Activated naive CD4-positive, alpha-beta T cell treated with anti-CD3 and anti-CD28 coated beads for 36 hours (primary cell): ENCODE data around the gene GPR55. TPM values are rescaled to one million over a fixed set of nuclear protein-coding genes. Genes with fewer than 3 reads are reported as not detected.
"Not testable (repeated sequence)": the region's sequence is repeated elsewhere in the genome, so short reads cannot be mapped to it uniquely, and the experiment has no call there.

Experiments used
- CTCF ChIA-PET: fragments of 350-600 bp; sonication (Branson Sonifier 250); formaldehyde crosslinking; loops from one replicate; lab custom pipeline; 2021; ENCODE audit warnings: antibody characterized with exemption; lab: Charles Lee
- DNase-seq: peaks from one replicate; pipeline ENCODE4 v3.0.0-alpha.2; 2020
- H3K27ac Mint-ChIP-seq: one replicate; pipeline ENCODE4 v1.8.0; 2021; ENCODE audit warnings: mild to moderate bottlenecking, mixed read lengths
- H3K27me3 Mint-ChIP-seq: one replicate; pipeline ENCODE4 v1.8.0; 2021; ENCODE audit warnings: low read depth, mixed read lengths
- H3K36me3 Mint-ChIP-seq: one replicate; pipeline ENCODE4 v1.8.0; 2021; ENCODE audit warnings: low read depth, mixed read lengths
- H3K4me1 Mint-ChIP-seq: one replicate; pipeline ENCODE4 v1.8.0; 2021; ENCODE audit warnings: low read depth, mixed read lengths
- H3K4me3 Mint-ChIP-seq: one replicate; pipeline ENCODE4 v1.8.0; 2021; ENCODE audit warnings: mild to moderate bottlenecking, moderate library complexity, mixed read lengths
- H3K9me3 Mint-ChIP-seq: one replicate; pipeline ENCODE4 v1.8.0; 2021; ENCODE audit warnings: mixed read lengths
- intact Hi-C: fragments of 100-400 bp; cut with micrococcal nuclease; formaldehyde crosslinking; loops from one replicate; pipeline ENCODE4 v1.15.1; 2023
- total RNA-seq, 2 experiments: library from RNA; stranded (reverse); gene quantifications; one replicate each; pipeline ENCODE4 v1.2.3, GENCODE V29; 2021

The GPR55 gene
- total RNA-seq, 2 experiments from 2014 or later: 0.35 to 0.43 TPM

DNA sequence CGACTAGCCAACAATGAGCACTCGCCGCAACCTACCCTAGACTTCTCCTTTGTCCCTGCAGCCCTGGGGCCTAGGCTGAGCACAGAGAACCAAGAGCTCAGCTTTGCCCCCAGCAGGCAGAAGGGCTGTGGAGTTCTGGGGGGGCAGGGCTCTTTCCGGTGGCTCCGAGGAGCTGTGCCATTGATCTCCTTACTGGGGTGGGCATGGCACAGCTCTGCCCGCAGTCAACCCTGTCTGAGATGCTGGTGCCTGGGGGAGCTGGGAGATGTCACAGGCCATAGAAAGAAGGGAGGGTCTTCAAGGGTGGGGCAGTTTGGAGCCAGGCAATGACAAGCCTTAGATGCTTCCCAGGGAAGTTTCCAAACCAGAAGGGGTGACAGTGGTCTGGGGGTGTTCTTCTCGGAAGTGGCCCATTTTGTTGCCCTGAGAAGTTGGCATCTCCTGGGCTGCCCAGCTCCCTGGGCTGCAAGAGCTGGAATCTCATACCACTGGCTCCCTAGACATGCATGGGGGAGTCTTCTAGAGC is 14.1 kb upstream of the GPR55 start:
- intact Hi-C loops: no loop called here
- no peak for DNase-seq
- H3K36me3 Mint-ChIP-seq: no peaks in the 10 kb centered on the region
- CTCF ChIA-PET: interaction anchor here (1.2 kb wide), 1 partner anchor 48 kb away, joined by 4 read pairs; no protein-coding TSS in a partner anchor
- H3K27me3 Mint-ChIP-seq: peaks cover 6% of the 10 kb centered on the region
- H3K27ac Mint-ChIP-seq: no peak overlapping the region
- no peak overlapping the region for H3K4me3 Mint-ChIP-seq
- H3K9me3 Mint-ChIP-seq: peaks cover 20% of the 10 kb centered on the region
- peaks cover 7% of the 10 kb centered on the region for H3K4me1 Mint-ChIP-seq

DNA sequence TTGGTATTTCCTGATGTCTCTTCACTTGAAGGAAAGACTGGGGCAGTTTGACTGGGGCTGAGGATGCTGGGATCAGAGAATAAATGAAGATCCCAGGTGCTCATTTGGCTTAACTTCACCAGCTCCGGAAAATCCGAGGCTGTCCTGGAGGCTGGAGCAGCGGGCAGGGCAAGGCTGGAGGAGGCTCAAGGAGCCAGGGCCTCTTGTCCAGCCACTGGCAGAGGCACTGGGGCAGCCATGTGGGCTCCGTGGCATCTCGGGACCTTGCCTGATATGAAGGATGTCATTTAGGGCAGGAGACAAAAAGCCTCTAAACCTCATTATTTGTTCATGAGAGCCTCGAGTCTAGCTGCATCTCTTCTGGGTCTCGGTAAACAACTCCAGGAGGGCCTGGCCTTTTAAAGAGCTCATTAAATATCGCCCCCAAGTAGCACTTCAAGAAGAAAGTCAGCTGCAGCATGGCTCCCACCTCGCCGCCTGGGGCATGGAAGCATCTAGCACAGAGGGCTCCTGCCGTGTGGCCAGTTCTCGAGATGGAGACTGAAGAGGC is 13.5 kb upstream of the GPR55 start:
- CTCF ChIA-PET: interaction anchor here (1.2 kb wide), 1 partner anchor 49 kb away, joined by 4 read pairs; no protein-coding TSS in a partner anchor
- Mint-ChIP-seq H3K4me1 (peaks cover 4% of the 10 kb centered on the region), H3K27me3 (peaks cover 5% of the 10 kb centered on the region), H3K27ac (no peak overlapping the region), H3K36me3 (no peaks in the 10 kb centered on the region), H3K9me3 (peaks cover 20% of the 10 kb centered on the region), H3K4me3 (no peak overlapping the region)
- no peak for DNase-seq
- intact Hi-C loops: no loop called here

DNA sequence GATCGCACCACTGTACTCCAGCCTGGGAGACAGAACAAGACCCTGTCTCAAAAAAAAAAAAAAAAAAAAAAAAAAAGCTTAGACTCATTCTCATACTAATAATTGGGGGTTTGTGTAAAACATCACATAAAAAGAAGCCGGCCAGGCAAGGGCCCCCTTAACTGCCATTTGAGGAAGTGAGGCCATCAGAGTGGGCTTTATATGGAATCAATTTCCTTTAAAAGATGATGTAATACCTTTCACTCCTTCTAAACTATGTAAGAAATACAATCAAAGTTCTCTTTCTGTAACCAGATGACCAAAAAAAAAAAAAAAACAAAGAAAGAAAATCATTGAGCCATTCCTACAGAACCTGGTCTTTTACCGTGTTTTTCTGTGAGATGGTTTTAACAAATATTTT is 13.1 kb upstream of the GPR55 start:
- H3K27me3 Mint-ChIP-seq: peaks cover 4% of the 10 kb centered on the region
- no peaks in the 10 kb centered on the region for H3K4me1 Mint-ChIP-seq
- H3K36me3 Mint-ChIP-seq: no peaks in the 10 kb centered on the region
- H3K27ac Mint-ChIP-seq: no peak overlapping the region
- CTCF ChIA-PET: interaction anchor here (1.2 kb wide), 1 partner anchor 49 kb away, joined by 4 read pairs; no protein-coding TSS in a partner anchor
- no peak for DNase-seq
- H3K4me3 Mint-ChIP-seq: no peak overlapping the region
- intact Hi-C loops: no loop called here
- peaks cover 20% of the 10 kb centered on the region for H3K9me3 Mint-ChIP-seq

DNA sequence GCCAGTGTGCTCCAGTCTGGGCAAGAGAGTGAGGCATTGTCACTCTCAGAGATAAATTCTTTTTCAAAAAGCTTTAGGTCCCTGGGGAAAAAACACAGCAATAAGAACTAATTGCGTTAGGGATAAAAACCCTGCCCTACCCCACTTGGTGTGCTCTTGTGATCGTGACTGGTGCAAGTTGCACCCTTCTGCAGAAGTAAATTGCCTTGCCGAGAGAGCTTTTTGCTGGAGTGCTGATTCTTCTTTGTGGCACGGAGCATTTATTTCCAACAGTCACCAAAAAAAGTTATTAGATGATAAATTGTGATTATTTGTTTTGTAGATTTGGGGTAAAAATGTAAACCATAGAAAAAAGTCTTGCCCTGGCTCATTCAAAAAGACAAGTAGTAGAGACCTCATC is 12.3 kb upstream of the GPR55 start:
- CTCF ChIA-PET: no interaction called here
- H3K4me1 Mint-ChIP-seq: peaks cover 2% of the 10 kb centered on the region
- H3K27me3 Mint-ChIP-seq: peaks cover 8% of the 10 kb centered on the region
- intact Hi-C loops: no loop called here
- peaks cover 20% of the 10 kb centered on the region for H3K9me3 Mint-ChIP-seq
- H3K36me3 Mint-ChIP-seq: no peaks in the 10 kb centered on the region
- no peak overlapping the region for H3K27ac Mint-ChIP-seq
- H3K4me3 Mint-ChIP-seq: no peak overlapping the region
- no peak for DNase-seq

DNA sequence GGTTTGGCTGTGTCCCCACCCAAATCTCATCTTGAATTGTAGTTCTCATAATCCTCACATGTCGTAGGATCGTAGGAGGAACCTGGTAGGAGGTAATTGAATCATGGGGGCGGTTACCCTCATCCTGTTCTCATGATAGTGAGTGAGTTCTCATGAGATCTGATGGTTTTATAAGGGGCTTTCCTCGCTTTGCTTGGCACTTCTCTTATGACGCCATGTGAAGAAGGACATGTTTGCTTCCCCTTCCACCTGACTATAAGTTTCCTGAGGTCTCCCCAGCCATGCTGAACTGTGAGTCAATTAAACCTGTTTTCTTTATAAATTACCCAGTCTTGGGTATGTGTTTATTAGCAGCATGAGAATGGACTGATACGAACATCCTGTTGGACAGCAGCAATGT is 11.2 kb upstream of the GPR55 start:
- H3K4me1 Mint-ChIP-seq, DNase-seq, H3K27ac Mint-ChIP-seq, H3K36me3 Mint-ChIP-seq, H3K4me3 Mint-ChIP-seq, H3K27me3 Mint-ChIP-seq, intact Hi-C loops, CTCF ChIA-PET: not testable (repeated sequence)
- H3K9me3 Mint-ChIP-seq: peaks cover 20% of the 10 kb centered on the region

DNA sequence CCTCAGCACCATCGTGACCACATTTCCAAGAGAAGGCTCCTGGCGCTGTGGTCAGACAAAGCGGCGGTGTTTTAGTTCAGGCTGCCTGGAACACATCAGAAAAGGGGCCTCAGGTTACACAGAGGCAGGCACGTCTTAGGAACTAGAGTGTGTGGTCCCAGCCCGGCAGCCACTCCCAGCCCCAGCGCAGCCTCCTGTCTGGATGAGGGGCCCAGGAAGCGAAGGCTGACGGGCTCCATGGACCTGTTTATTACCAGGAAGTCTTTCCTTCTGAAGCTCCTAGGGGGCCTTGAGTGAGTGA is 10.0 kb upstream of the GPR55 start:
- DNase-seq: no peak
- H3K4me1 Mint-ChIP-seq: peaks cover 2% of the 10 kb centered on the region
- peaks cover 8% of the 10 kb centered on the region for H3K27me3 Mint-ChIP-seq
- H3K27ac Mint-ChIP-seq: no peak overlapping the region
- no peak overlapping the region for H3K4me3 Mint-ChIP-seq
- intact Hi-C loops: no loop called here
- H3K36me3 Mint-ChIP-seq: no peaks in the 10 kb centered on the region
- CTCF ChIA-PET: no interaction called here
- H3K9me3 Mint-ChIP-seq: peaks cover 20% of the 10 kb centered on the region

DNA sequence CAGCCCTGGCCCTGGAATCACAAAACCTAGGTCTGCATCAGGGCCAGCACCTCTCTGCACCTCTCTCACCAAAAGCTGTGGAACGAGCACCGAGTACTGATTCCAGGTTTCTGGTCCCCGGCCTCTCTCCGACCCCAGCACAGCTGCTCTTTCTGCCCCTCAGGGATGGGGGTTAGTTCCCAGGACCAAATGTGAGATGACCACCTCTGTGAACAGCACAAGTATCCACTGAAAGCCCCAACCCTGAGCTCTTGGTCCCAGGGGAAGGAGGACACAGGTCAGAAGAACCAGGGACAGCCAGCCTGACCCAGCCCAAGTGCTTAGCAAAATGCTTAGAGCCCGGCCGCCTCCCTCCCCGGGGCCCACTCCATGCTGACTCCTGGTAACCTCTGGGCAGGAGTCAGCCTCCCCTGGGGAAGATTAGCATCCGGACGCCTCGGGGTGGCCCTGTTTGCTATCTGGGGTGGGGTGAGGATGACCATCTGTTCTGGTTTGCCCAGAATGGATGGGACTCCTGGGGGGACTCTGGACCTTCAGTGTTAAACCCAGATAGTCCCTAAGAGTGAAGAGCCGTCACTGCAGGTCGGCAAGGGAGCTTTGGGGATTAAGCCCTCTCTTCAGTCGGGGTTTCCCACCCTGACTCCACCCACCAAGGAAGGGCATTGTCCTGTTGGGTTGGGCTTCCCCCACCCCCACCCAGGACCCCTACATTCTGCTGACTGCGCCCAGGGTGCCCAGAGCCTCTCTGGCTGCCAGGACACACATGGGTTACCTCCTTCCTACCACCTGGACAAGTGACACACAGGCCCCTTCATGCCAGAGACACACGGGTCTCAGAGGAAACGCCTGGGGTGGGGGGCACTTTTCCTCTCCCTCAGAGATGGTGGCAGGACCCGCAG is 9.4 kb upstream of the GPR55 start:
- CTCF ChIA-PET: interaction anchor here (0.6 to 0.7 kb wide), 2 partner anchors 67 to 109 kb away, joined by 3 read pairs; no protein-coding TSS in a partner anchor
- H3K27ac Mint-ChIP-seq: no peak overlapping the region
- no peak overlapping the region for H3K4me3 Mint-ChIP-seq
- H3K9me3 Mint-ChIP-seq: peaks cover 20% of the 10 kb centered on the region
- intact Hi-C loops: no loop called here
- peaks cover 2% of the 10 kb centered on the region for H3K4me1 Mint-ChIP-seq
- peaks cover 8% of the 10 kb centered on the region for H3K27me3 Mint-ChIP-seq
- DNase-seq: no peak
- H3K36me3 Mint-ChIP-seq: no peaks in the 10 kb centered on the region

DNA sequence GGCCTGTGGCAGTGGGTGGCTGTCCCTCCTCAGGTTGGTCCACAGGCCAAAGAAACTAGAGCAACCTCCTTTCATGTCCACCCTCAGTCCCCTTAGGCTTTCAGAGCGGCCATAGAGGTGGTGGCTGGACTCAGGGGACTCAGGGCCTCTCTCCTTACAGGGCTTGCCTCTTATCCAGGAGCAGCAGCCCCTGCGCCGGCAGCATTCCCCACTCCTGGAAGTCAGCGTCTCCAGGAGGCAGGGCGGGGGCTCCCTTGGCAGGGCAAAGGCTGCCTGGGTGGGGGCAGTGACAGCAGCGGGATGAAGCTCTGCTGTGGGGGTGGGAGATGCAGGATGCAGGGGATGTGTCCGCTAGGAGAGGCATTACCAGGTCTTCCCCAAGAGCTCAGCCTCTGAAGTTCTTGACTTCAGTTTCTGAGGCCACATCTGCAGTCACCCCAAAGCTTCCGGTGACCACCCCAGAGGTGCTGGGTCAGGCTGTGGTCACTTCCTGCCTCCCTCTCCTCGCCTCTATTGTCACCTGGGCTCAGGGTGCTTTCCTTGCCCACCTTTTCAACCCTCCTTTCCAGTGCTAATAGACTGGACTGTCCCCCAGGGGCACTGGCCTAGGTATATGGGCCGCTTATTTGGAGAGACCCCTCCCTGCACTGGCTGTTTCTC is 8.6 kb upstream of the GPR55 start:
- Mint-ChIP-seq H3K27me3 (peaks cover 8% of the 10 kb centered on the region), H3K9me3 (peaks cover 20% of the 10 kb centered on the region), H3K4me3 (no peak overlapping the region), H3K27ac (no peak overlapping the region), H3K36me3 (no peaks in the 10 kb centered on the region), H3K4me1 (peaks cover 2% of the 10 kb centered on the region)
- intact Hi-C loops: no loop called here
- DNase-seq: no peak
- CTCF ChIA-PET: interaction anchor here (0.7 kb wide), 1 partner anchor 66 kb away, joined by 3 read pairs; no protein-coding TSS in a partner anchor

DNA sequence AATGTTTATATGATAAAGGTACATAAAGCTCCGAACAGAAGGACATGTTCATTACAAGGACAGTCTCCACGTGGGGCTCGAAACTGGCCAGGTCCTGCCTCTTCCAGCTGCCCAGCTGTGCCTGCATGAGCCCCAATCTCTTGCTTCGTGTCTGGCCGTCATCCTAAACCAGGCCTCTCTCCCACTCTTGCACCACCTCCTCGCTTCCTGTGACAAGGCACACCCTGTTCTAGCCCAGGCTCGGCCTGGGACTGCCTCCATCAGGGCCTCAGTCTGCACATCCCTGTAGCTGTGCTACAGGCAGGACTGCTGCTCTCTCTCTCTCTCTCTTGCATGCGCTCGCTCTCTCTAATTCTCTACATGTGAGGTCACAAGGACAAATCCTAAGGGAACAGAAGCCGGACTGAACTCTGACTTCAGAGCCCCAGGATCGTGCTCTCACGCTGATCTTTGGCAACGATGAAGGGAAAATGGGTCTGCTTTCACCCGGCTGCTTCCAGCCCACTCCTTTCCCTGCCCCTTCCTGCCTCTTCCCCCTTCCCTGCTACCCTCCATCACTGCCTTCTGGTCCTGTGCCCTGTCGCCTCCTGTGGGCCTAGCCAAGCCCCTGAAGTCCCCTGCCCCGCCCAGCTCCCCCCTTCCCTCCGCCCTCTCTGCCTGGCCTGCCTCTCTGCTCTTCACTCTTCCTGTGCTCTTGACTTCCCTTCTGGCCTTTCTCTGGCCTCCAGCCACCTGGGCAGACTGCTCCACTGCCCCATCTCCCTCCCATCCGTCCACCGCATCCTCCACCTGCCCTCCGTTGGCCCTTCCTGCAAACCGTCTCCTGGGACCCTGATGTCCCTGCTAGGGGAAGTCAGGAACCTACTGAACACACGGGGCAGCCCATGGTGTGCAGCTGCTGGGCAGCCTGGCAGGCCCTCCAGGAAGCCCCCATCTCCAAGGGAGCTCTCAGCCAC is 7.8 kb upstream of the GPR55 start:
- H3K9me3 Mint-ChIP-seq: peaks cover 20% of the 10 kb centered on the region
- H3K27me3 Mint-ChIP-seq: peaks cover 8% of the 10 kb centered on the region
- peaks cover 2% of the 10 kb centered on the region for H3K4me1 Mint-ChIP-seq
- no peaks in the 10 kb centered on the region for H3K36me3 Mint-ChIP-seq
- intact Hi-C loops: no loop called here
- no peak overlapping the region for H3K27ac Mint-ChIP-seq
- CTCF ChIA-PET: interaction anchor here (0.6 kb wide), 1 partner anchor 12 kb away, joined by 3 read pairs; no protein-coding TSS in a partner anchor
- no peak for DNase-seq
- no peak overlapping the region for H3K4me3 Mint-ChIP-seq

DNA sequence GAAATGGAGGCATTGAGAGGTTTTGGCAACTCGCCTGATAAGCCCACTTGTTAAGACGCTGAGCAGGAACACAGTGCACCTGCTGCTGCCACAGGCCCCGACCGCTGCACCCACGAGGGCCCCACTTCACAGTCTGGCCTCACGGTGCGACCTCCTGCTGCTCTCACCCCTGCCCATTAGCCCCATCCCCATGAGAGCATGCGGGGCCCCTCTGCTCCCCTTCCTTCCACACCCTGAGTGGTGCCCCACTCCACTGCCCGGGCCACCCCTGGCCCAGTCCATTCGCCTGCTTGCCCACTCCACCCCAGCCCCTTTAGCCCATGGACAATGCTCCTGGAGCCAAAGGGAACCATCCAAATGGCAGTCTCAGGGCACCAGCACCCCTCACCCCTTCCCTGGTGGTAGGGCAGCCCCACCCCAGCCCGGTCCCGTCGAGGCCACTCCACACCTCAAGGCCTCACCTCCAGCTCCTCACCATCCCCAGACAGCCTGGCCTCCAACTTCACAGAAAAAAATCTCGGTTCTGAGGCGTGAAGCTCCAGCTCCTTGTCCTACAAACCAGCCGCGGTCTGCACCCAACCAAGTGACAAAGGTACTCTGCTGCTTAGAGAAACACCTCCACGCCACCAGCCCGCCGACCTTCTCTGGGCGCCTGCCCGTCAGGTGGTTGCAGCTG is 6.7 kb upstream of the GPR55 start:
- H3K27me3 Mint-ChIP-seq: peaks cover 8% of the 10 kb centered on the region

DNA sequence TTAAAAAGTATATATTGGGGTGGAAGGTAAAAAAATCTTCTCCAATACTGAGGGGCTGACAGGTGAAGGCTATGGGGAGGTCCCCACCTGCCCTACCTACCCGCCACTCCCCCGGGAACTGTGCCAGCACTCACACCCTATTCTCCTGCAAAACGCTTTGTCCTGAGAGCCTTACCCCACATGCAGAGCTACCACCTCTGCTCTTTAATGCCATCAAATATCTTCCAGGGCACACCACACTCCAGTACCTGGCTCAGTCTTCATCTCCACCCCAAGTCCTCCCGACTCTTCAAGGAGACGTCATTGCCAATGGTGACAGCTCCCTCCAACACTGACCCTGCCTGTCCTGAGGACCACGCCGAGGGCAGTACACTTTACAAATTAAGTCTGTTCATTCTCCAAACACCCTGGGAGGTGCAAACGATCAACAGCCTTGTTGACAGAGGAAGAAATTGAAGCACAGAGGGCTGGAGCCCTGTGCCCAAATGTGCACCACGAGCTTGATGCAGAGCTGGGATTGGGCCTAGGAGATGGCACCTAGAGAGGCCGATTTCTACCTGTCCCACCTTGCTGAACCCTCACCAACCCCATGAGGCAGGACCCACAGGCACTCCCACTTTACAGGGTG is 6.0 kb upstream of the GPR55 start:
- H3K4me1 Mint-ChIP-seq: peaks cover 7% of the 10 kb centered on the region
- no peak overlapping the region for H3K27ac Mint-ChIP-seq
- DNase-seq: no peak
- H3K9me3 Mint-ChIP-seq: peaks cover 8% of the 10 kb centered on the region
- peaks cover 8% of the 10 kb centered on the region for H3K27me3 Mint-ChIP-seq
- no peaks in the 10 kb centered on the region for H3K36me3 Mint-ChIP-seq
- CTCF ChIA-PET: no interaction called here
- H3K4me3 Mint-ChIP-seq: no peak overlapping the region
- intact Hi-C loops: no loop called here

More for the DNA sequence above, 6.7 kb upstream of the GPR55 start:
- CTCF ChIA-PET: no interaction called here
- intact Hi-C loops: no loop called here
- no peak for DNase-seq
- Mint-ChIP-seq H3K27ac (no peak overlapping the region), H3K4me1 (peaks cover 5% of the 10 kb centered on the region), H3K36me3 (no peaks in the 10 kb centered on the region), H3K9me3 (peaks cover 13% of the 10 kb centered on the region), H3K4me3 (no peak overlapping the region)
